Lower leg skin (tissue), 3 donors: ENCODE measurements around the gene MET.

Experiments used
- POLR2A ChIP-seq, 2 donors: fragments of 450-650 bp; IDR thresholded peaks; one replicate each; pipeline ENCODE4 v1.6.1; 2016 to 2017; ENCODE audit warnings: antibody characterized with exemption in 2 of 2, mild to moderate bottlenecking in 1 of 2, moderate library complexity in 1 of 2
- TF ChIP-seq, protein P1 (sequence below), 3 donors: fragments of 450-650 bp; IDR thresholded peaks; one replicate each; pipeline ENCODE4 v1.5.1; 2016; ENCODE audit warnings: antibody characterized with exemption in 3 of 3, mild to moderate bottlenecking in 3 of 3, moderate library complexity in 2 of 3

DNA sequence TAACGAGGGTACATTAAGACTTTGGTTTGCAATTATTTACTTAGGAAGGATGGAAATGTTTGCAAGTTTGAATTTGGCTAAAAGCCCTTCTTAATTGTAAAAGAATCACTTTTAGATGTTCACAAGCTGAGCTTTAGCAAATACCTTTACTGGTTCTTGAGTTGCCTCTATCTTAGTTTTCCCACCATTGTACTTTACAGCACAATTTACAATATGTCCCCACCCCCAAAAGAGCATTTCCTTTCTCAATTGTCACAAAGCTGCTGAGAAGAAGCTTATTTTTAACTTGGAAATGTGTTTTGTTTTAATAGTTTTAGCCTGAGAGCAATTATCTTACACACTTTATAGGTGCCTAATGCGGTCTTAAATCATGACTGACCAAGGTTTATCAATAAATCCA is 81.1 kb downstream of the MET start:
- no peak for TF ChIP-seq POLR2A (IDR thresholded peaks at IDR 0.05)
- TF ChIP-seq, protein P1, sequence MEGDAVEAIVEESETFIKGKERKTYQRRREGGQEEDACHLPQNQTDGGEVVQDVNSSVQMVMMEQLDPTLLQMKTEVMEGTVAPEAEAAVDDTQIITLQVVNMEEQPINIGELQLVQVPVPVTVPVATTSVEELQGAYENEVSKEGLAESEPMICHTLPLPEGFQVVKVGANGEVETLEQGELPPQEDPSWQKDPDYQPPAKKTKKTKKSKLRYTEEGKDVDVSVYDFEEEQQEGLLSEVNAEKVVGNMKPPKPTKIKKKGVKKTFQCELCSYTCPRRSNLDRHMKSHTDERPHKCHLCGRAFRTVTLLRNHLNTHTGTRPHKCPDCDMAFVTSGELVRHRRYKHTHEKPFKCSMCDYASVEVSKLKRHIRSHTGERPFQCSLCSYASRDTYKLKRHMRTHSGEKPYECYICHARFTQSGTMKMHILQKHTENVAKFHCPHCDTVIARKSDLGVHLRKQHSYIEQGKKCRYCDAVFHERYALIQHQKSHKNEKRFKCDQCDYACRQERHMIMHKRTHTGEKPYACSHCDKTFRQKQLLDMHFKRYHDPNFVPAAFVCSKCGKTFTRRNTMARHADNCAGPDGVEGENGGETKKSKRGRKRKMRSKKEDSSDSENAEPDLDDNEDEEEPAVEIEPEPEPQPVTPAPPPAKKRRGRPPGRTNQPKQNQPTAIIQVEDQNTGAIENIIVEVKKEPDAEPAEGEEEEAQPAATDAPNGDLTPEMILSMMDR (IDR thresholded peaks at IDR 0.05) = no peak
